HCT116 (cell line): Measurements from ENCODE around the gene GNA12. TPM values are rescaled to one million over a fixed set of nuclear protein-coding genes. Genes with fewer than 3 reads are reported as not detected.
A peak's percentile ranks its signal among the peaks of the same experiment; 100 is the strongest.

Source experiments
- ATAC-seq: fragments of 200-7000 bp; cut with Tn5 transposase; 2 replicates; pipeline ENCODE4 v1.9.1; 2020; ENCODE audit warnings: mild to moderate bottlenecking, moderate library complexity
- BruUV-seq: library from RNA; stranded (reverse); fragments of 400-500 nt; replicated peaks from 2 replicates; lab custom pipeline; 2021; lab: Mats Ljungman, UMichigan
- CTCF ChIA-PET: fragments of 300-600 bp; sonication (Branson Sonifier 250); formaldehyde crosslinking; loops from one replicate; lab custom pipeline; 2021; ENCODE audit warnings: antibody characterized with exemption; lab: Charles Lee
- POLR2A ChIA-PET: fragments of 300-600, 350-600 bp; sonication (Branson Sonifier 250); formaldehyde crosslinking; loops from one replicate; lab custom pipeline; 2021; ENCODE audit warnings: antibody characterized with exemption; lab: Charles Lee
- RAD21 ChIA-PET, 2 experiments: fragments of 300-600 bp; sonication (Branson Sonifier 250); formaldehyde crosslinking; loops; one replicate each; lab custom pipeline; 2023; ENCODE audit warnings: low total read pairs in 2 of 2; ENCODE audit not compliant: uncharacterized antibody in 2 of 2, unreplicated experiment in 2 of 2, low non-redundant PET in 1 of 2; lab: Charles Lee
- DNase-seq: peaks from one replicate; pipeline ENCODE4 v3.0.0-alpha.2; 2010; ENCODE audit warnings: low read depth, low spot score
- H2AFZ ChIP-seq: fragments of 200-600 bp; shearing (Covaris generic), sonication (generic); 2 replicates; pipeline ENCODE4 v1.6.1; 2017; ENCODE audit warnings: low read depth, mixed run types, mixed read lengths, antibody characterized with exemption, low read length; ENCODE audit not compliant: poor library complexity, severe bottlenecking
- H3K27ac ChIP-seq: 2 replicates; pipeline ENCODE4 v1.5.1; 2012; ENCODE audit warnings: low read depth, low read length
- H3K27me3 ChIP-seq: fragments of 200-600 bp; sonication (generic); 2 replicates; pipeline ENCODE4 v1.6.1; 2016; ENCODE audit warnings: mixed run types, low read length, mixed read lengths; ENCODE audit not compliant: insufficient read depth
- H3K36me3 ChIP-seq, 2 experiments: fragments of 200-500 bp in 1 of 2; fragments of 200-600 bp in 1 of 2; sonication (Bioruptor generic) in 1 of 2; sonication (generic) in 1 of 2; 2 replicates each; pipeline versions ENCODE4 v1.5.1 to v1.6.1; 2014 to 2016; ENCODE audit warnings: low read length in 2 of 2, inconsistent platforms in 1 of 2, mixed read lengths in 1 of 2, mixed run types in 1 of 2; ENCODE audit not compliant: insufficient read depth in 2 of 2, control insufficient read depth in 1 of 2
- H3K4me1 ChIP-seq, 2 experiments: fragments of 200-600 bp in 1 of 2; sonication (generic) in 1 of 2; 2 replicates each; pipeline versions ENCODE4 v1.5.1 to v1.6.1; 2012 to 2017; ENCODE audit warnings: low read length in 2 of 2, inconsistent platforms in 1 of 2, mild to moderate bottlenecking in 1 of 2, mixed read lengths in 1 of 2, mixed run types in 1 of 2, moderate library complexity in 1 of 2; ENCODE audit not compliant: insufficient read depth in 2 of 2, control insufficient read depth in 1 of 2
- H3K4me2 ChIP-seq: fragments of 200-600 bp; sonication (generic); 2 replicates; pipeline ENCODE4 v1.6.1; 2017; ENCODE audit warnings: mixed run types, low read length, mixed read lengths
- H3K4me3 ChIP-seq, 2 experiments: fragments of 200-600 bp in 1 of 2; sonication (generic) in 1 of 2; replicated peaks in 1 of 2; 2 replicates each; pipeline ENCODE4 v1.5.1; 2011 to 2016; ENCODE audit warnings: low read length in 2 of 2, control low read depth in 1 of 2, low read depth in 1 of 2, mild to moderate bottlenecking in 1 of 2, mixed read lengths in 1 of 2, mixed run types in 1 of 2
- H3K79me2 ChIP-seq: fragments of 200-600 bp; sonication (generic); 2 replicates; pipeline ENCODE4 v1.6.1; 2017; ENCODE audit warnings: mild to moderate bottlenecking, mixed run types, low read length, moderate library complexity, mixed read lengths; ENCODE audit not compliant: insufficient read depth
- H3K9ac ChIP-seq: fragments of 200-600 bp; sonication (generic); 2 replicates; pipeline ENCODE4 v1.6.1; 2016; ENCODE audit warnings: low read length, mixed read lengths
- H3K9me2 ChIP-seq: fragments of 200-600 bp; sonication (generic), shearing (Covaris generic); 2 replicates; pipeline ENCODE4 v1.6.1; 2017; ENCODE audit warnings: mixed run types, mild to moderate bottlenecking, moderate library complexity; ENCODE audit not compliant: insufficient read depth
- H3K9me3 ChIP-seq, 2 experiments: fragments of 200-500 bp in 1 of 2; fragments of 200-600 bp in 1 of 2; sonication (Bioruptor generic) in 1 of 2; sonication (generic) in 1 of 2; 2 replicates each; pipeline ENCODE4 v1.6.1; 2014 to 2017; ENCODE audit warnings: low read length in 2 of 2, mixed read lengths in 2 of 2, inconsistent platforms in 1 of 2, low read depth in 1 of 2, mild to moderate bottlenecking in 1 of 2, mixed run types in 1 of 2, moderate library complexity in 1 of 2; ENCODE audit not compliant: control insufficient read depth in 1 of 2, insufficient read depth in 1 of 2
- H4K20me1 ChIP-seq: fragments of 200-600 bp; sonication (generic), shearing (Covaris generic); 2 replicates; pipeline ENCODE4 v1.6.1; 2017; ENCODE audit warnings: mixed run types, mild to moderate bottlenecking, moderate library complexity; ENCODE audit not compliant: insufficient read depth
- EGR1 ChIP-seq: IDR thresholded peaks from 2 replicates; pipeline ENCODE4 v1.6.1; 2012; ENCODE audit warnings: low read depth
- ELF1 ChIP-seq: IDR thresholded peaks from 2 replicates; pipeline ENCODE4 v1.6.1; 2012; ENCODE audit warnings: low read depth, borderline replicate concordance
- JUND ChIP-seq: IDR thresholded peaks from 2 replicates; pipeline ENCODE4 v1.6.1; 2012
- POLR2A ChIP-seq: IDR thresholded peaks from 2 replicates; pipeline ENCODE4 v1.7.0; 2011; ENCODE audit warnings: borderline replicate concordance; ENCODE audit not compliant: insufficient read depth, insufficient read length; ENCODE audit errors: extremely low read depth
- POLR2AphosphoS5 ChIP-seq: IDR thresholded peaks from 2 replicates; pipeline ENCODE4 v1.6.1; 2011; ENCODE audit warnings: mild to moderate bottlenecking, low read depth, low read length, moderate library complexity
- RAD21 ChIP-seq: IDR thresholded peaks from 2 replicates; pipeline ENCODE4 v1.6.1; 2012; ENCODE audit warnings: low read depth, mild to moderate bottlenecking
- SIN3A ChIP-seq: IDR thresholded peaks from 2 replicates; pipeline ENCODE4 v1.6.1; 2012; ENCODE audit warnings: low read depth
- SRF ChIP-seq: IDR thresholded peaks from 2 replicates; pipeline ENCODE4 v1.6.1; 2012; ENCODE audit warnings: low read depth
- TCF7L2 ChIP-seq: IDR thresholded peaks from 2 replicates; pipeline ENCODE4 v1.7.0; 2011; ENCODE audit warnings: borderline replicate concordance, inconsistent platforms; ENCODE audit not compliant: insufficient read depth, insufficient read length; ENCODE audit errors: extremely low read depth
- ZFX ChIP-seq: fragments of 450-650 bp; IDR thresholded peaks from 2 replicates; pipeline ENCODE4 v1.6.1; 2017
- ZNF274 ChIP-seq: fragments of 200-500 bp; sonication (Bioruptor generic); IDR thresholded peaks from 2 replicates; pipeline ENCODE4 v1.6.1; 2014; ENCODE audit warnings: mild to moderate bottlenecking, low read depth, low read length, inconsistent platforms
- intact Hi-C: fragments of 100-400 bp; cut with micrococcal nuclease; formaldehyde crosslinking; loops from 2 replicates; pipeline ENCODE4 v1.10.0; 2022
- total RNA-seq: library from RNA; stranded (reverse); gene quantifications from one replicate; pipeline ENCODE4 v1.2.1, GENCODE V29; 2021; ENCODE audit not compliant: unreplicated experiment
- TF ChIP-seq, protein P1 (sequence below): IDR thresholded peaks from 2 replicates; pipeline ENCODE4 v1.6.1; 2011; ENCODE audit warnings: mild to moderate bottlenecking, low read length, moderate library complexity; ENCODE audit not compliant: insufficient replicate concordance; ENCODE audit errors: extremely low read depth
- TF ChIP-seq, protein P2 (sequence below): IDR thresholded peaks from 2 replicates; pipeline ENCODE4 v1.6.1; 2012

Gene GNA12
- total RNA-seq, 1 experiment from 2014 or later = 32.6 TPM

- H3K4me2 ChIP-seq = peak overlapping the region; percentile 39
- BruUV-seq = no TSS peak
- RAD21 ChIA-PET = no interaction called here
These were observed 42.0 kb downstream of the GNA12 start for GRCh38 chr7:2802101-2802500.

DNA sequence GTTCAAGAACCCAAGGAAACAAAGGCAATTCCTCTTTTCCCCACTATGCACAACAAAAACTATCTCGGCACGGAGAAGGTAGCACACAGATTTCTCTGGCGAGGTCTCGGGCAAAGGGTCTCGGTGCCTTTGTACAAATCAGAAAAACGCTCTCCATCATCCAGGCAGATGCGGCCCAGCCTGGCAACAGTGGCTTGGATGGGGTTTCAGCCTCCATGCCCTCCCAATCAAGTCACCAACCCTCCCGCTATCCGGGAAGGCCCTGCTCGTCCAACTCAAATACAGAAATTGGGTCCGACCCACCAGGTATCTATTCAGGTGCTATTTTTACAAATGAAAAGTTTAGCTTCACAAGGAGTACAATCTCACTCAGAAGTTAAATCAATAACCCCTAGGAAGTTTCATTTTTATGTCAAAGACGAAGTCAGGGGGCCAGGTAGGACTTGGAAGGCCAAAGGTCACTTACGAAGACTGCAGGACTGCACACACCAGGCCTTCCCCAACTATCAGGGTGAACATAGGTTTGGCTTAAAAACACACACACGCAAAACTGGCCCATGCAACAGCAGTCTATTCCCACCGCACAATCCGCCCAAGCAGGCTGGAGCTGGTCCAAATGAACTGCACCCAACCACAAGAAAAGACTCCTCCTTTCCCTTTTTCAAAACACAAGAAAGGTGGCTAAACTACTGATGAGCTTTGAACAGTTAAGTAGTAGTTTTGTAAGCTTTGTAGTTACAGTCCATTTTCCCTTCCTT, 43.0 kb downstream of the GNA12 start:
- intact Hi-C loops = no loop called here
- ChIA-PET CTCF (no interaction called here), POLR2A (no interaction called here)
- peaks cover 8% of the 10 kb centered on the region; the same call in 1 of the 2 replicates for H4K20me1 ChIP-seq
- no peaks in the 10 kb centered on the region for H3K36me3 ChIP-seq
- H3K9me3 ChIP-seq = no peaks in the 10 kb centered on the region
- no TSS peak for BruUV-seq
- H3K9me2 ChIP-seq = no peaks in the 10 kb centered on the region
- H2AFZ ChIP-seq = no peak overlapping the region
- TF ChIP-seq, protein P1, sequence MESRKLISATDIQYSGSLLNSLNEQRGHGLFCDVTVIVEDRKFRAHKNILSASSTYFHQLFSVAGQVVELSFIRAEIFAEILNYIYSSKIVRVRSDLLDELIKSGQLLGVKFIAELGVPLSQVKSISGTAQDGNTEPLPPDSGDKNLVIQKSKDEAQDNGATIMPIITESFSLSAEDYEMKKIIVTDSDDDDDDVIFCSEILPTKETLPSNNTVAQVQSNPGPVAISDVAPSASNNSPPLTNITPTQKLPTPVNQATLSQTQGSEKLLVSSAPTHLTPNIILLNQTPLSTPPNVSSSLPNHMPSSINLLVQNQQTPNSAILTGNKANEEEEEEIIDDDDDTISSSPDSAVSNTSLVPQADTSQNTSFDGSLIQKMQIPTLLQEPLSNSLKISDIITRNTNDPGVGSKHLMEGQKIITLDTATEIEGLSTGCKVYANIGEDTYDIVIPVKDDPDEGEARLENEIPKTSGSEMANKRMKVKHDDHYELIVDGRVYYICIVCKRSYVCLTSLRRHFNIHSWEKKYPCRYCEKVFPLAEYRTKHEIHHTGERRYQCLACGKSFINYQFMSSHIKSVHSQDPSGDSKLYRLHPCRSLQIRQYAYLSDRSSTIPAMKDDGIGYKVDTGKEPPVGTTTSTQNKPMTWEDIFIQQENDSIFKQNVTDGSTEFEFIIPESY = no peak
- no peak for TF ChIP-seq SRF
- TF ChIP-seq RAD21 = no peak
- TF ChIP-seq JUND = no peak
- no peak for TF ChIP-seq TCF7L2
- no peak for TF ChIP-seq SIN3A
- TF ChIP-seq EGR1 = no peak
- TF ChIP-seq POLR2A = no peak
- TF ChIP-seq ELF1 = no peak
- TF ChIP-seq, protein P2, sequence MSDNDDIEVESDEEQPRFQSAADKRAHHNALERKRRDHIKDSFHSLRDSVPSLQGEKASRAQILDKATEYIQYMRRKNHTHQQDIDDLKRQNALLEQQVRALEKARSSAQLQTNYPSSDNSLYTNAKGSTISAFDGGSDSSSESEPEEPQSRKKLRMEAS = no peak
- TF ChIP-seq POLR2AphosphoS5 = no peak
- no peak for TF ChIP-seq ZFX
- TF ChIP-seq ZNF274 = no peak
- TF ChIP-seq, all 23 proteins: peak for 0
- RAD21 ChIA-PET = no interaction called here
- H3K27ac ChIP-seq = no peak overlapping the region
- peaks cover 67% of the 10 kb centered on the region for H3K79me2 ChIP-seq
- H3K4me2 ChIP-seq = no peak overlapping the region
- H3K9ac ChIP-seq = no peak overlapping the region
- H3K27me3 ChIP-seq = no peaks in the 10 kb centered on the region
- DNase-seq (no peak), ATAC-seq (no peak)
- H3K4me3 ChIP-seq = no peak overlapping the region
- peaks cover 20 to 26% of the 10 kb centered on the region in 2 experiments for H3K4me1 ChIP-seq

More at GRCh38 chr7:2802101-2802500, 42.0 kb downstream of the GNA12 start:
- TF ChIP-seq, protein P1 = no peak
- DNase-seq (no peak), ATAC-seq (no peak)
- H2AFZ ChIP-seq = no peak overlapping the region
- no peak overlapping the region for H3K4me3 ChIP-seq
- no peaks in the 10 kb centered on the region for H3K36me3 ChIP-seq
- H4K20me1 ChIP-seq = peaks cover 8% of the 10 kb centered on the region; the same call in 1 of the 2 replicates
- H3K79me2 ChIP-seq = peaks cover 73% of the 10 kb centered on the region
- no peak overlapping the region for H3K9ac ChIP-seq
- ChIA-PET CTCF (interaction anchor here (0.9 kb wide), 1 partner anchor 64 kb away, joined by 3 read pairs; no protein-coding TSS in a partner anchor), POLR2A (no interaction called here)
- H3K4me1 ChIP-seq = peaks cover 20 to 26% of the 10 kb centered on the region in 2 experiments
- H3K9me2 ChIP-seq = no peaks in the 10 kb centered on the region
- H3K27me3 ChIP-seq = no peaks in the 10 kb centered on the region
- H3K27ac ChIP-seq = no peak overlapping the region
- intact Hi-C loops = no loop called here
- H3K9me3 ChIP-seq = no peaks in the 10 kb centered on the region
